ENCODE results near the gene RALGPS1.

- TF ChIP-seq CTCF (IDR thresholded peaks at IDR 0.05; ENCODE audit: low read depth, low read length, poor library complexity, severe bottlenecking): no peak
- TF ChIP-seq EZH2phosphoT487 (IDR thresholded peaks at IDR 0.05; ENCODE audit: borderline replicate concordance, low read length): no peak
Measured at GRCh38 chr9:127138444-127138843, 223.9 kb downstream of the RALGPS1 start.

All from DOHH2 (cell line).